NCI-H2171 (cell line): Measurements from ENCODE around the gene CHAT.
"Not testable (repeated sequence)": the region's sequence is repeated elsewhere in the genome, so short reads cannot be mapped to it uniquely, and the experiment has no call there.

Experiments used
- DNase-seq: peaks from one replicate; lab custom pipeline; 2025; lab: John Stamatoyannopoulos, UW

CHAT gene

GRCh38 chr10:49653273-49653929 lies 39.6 kb downstream of the CHAT start:
- no peak for DNase-seq

GRCh38 chr10:49654036-49654693 lies 40.3 kb downstream of the CHAT start:
- DNase-seq, result no peak

GRCh38 chr10:49655099-49655498 lies 41.3 kb downstream of the CHAT start:
- no peak for DNase-seq

GRCh38 chr10:49656845-49657493 lies 43.1 kb downstream of the CHAT start:
- DNase-seq, result no peak

DNA sequence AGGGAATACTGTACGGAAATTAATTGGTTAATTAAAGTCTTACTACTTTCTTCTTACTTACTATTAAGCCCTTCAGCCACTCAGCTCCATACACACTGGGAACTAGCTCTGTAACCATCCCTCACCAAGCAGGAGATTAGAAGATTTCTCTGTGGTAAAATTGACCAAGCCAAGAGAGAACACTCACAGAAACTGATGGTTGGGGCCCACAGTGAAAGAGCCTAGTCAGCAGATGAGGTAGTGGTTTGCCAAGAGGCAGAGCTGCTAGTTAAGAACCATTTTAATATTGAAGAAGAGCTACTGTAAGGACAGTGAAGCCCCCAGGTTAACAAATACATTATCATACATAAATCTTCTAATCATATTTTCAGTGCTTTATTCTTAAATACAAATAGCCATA lies 43.8 kb downstream of the CHAT start:
- no peak for DNase-seq

DNA sequence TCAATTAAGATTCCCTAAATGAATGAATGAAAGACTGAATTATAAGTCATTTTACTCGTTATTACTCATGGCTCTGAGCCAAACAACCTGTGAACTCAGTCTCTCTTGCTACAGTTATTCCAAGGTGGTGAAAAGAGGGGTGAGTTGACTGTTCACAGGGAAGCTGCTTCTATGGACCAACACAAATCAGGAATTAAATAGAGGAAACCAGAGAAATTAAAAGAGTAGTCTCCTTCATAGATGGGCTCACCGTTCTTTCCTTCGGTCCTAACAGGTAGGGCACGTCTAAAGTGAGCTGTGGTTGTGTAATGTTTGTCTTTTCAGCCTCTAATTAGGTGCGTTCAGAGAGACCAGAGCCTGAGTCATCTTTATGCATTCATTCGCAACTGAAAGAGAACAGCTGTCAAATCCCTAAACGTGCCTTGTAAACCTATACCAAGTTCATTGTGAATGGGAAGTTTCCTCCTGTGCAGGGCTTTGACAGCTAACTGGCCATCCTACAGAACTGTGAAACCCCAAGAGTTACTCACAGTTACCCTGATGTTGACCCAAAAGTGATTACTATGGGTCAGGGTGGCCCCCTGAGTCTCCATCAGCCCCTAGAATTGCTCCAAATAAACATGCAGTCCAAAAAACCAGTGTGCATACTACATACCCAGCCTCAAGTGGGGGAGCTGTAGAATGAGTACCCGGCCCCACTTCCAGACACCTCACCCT lies 47.5 kb downstream of the CHAT start:
- no peak for DNase-seq

GRCh38 chr10:49662169-49662830 lies 48.5 kb downstream of the CHAT start:
- no peak for DNase-seq

DNA sequence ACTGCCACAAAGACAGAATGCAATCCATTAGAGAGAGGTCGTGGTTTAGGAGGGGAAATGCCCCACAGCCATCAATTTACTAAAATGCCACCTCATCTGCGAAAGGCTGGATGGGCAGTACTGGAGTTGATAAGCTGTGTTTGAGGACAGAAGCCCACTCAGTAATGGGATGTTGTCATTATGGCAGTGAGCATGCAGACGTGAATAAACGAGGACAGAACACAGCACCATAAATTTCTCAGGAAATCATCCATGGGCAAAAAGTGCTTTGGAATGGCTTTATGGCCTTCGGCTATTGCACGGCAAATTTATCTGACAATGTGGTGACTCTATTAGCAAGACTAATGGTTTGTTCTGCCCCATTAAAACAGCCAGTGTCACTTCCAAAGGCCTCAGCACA lies 49.8 kb downstream of the CHAT start:
- no peak for DNase-seq

GRCh38 chr10:49664006-49664841 lies 50.4 kb downstream of the CHAT start:
- no peak for DNase-seq

- DNase-seq, result no peak
These were observed 51.1 kb downstream of the CHAT start for GRCh38 chr10:49664842-49665355.

DNA sequence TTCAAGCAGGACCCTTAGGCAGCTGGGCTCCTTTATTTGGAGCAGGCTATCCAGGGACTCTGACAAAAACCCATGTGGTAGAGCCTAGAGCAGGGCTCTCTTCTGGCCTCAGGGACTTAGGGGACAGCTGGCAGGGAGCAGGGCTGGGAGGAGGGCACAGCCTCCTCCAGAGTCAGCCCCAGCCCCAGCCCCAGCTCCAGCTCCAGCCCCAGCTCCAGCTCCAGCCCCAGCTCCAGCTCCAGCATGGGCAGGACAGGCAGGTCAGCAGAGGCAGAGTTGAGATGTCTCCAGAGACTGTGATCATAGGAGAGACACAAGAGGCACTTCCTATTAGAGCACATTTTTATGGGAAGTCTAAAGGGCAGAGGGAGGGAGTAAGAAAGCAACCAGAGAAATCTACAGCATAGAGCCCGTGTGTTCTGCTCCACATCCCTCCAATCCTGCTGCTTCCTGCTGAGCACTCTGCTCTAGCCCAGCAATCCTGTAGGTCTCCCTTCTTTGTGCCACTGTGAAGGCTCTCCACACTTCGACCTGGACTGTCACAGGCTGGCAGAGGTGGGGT lies 52.3 kb downstream of the CHAT start:
- no peak for DNase-seq

GRCh38 chr10:49666685-49667084 lies 52.8 kb downstream of the CHAT start:
- DNase-seq, result no peak

DNA sequence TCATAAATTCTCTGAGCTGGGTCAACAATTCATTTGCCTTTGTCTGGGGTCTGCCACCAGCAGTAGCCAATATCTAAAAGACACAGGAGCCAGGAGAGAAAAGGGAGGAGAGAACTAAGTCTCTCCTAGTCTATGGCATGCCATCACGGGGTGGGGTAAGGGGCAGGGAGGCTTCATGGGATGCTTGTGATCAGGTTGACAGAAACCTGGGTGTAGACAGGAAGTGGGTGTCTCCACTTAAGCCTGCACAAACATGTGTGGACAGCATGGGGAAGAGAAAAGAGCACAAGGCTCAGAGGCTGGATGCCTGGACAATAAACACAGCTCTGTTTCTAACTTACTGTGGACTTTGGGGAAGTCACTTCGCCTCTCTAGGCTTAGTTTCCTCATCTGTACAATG lies 54.2 kb downstream of the CHAT start:
- DNase-seq, result no peak

GRCh38 chr10:49668684-49669083 lies 54.8 kb downstream of the CHAT start:
- no peak for DNase-seq

DNA sequence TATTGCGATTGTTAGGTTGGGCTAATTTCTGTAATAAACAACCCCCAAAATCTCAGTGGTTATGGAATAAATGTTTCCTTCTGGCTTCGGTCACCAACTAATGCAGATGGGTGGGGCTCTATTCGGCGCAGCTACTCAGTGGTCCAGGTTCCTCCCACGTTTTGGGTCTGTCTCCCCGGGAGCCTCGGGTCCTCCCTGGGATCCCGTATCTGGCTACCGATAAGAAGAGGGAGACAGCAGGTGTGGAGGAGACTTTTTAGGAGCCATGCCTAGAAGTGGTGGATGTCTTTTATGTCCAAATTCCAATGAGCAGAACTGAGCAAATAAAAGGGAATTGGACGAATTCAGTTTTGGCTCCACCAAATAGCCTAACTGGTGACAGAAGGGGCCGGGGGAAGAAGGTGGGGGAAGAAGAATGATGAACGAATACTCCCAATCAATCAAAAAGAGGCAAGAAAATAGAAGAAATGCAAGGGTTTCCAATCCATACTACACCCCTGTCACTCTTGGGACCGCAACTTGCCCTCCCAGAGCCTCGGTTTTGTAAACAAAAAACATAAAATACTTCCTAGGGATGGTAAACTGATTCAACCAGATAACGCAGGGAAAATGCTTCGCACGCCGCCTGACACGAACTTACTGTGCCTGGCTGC lies 65.1 kb downstream of the CHAT start:
- DNase-seq, result no peak

- peak; percentile 60 for DNase-seq
These were observed 65.7 kb downstream of the CHAT start, which contains the start of gene C10orf53 for GRCh38 chr10:49679480-49679893. TSS of gene C10orf53 (plus strand) at chr10:49679651. CDS start at chr10:49679698, 47 bp downstream.

GRCh38 chr10:49682449-49682848 lies 68.6 kb downstream of the CHAT start:
- not testable (repeated sequence) for DNase-seq

DNA sequence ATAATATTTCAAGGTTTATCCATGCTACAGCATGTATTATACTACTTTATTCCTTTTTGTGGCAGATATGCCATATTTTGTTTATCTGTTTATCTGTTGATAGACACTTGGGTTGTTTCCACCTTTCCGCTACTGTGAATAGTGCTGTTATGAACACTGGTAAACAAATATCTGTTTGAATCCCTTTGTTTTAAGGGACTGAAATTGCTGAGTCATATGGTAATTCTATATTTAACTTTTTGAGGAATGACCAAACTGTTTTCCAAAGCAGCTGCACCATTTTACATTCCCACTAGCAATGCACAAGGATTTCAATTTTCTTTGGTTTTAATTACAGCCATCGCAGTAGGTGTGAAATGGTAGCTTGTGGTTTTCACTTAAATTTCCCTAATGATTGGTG lies 69.0 kb downstream of the CHAT start:
- no peak for DNase-seq

- DNase-seq, result no peak
These were observed 72.8 kb downstream of the CHAT start for GRCh38 chr10:49686651-49687050.

- DNase-seq, result no peak
These were observed 74.5 kb downstream of the CHAT start for GRCh38 chr10:49688261-49688846.
